H1 (cell line): ENCODE results near the gene GDF9. TPM values are rescaled to one million over a fixed set of nuclear protein-coding genes. Genes with fewer than 3 reads are reported as not detected.

Source experiments
- CHD2 ChIP-seq: IDR thresholded peaks from 2 replicates; pipeline ENCODE4 v1.6.1; 2012; ENCODE audit warnings: low read length, improper control_type of control experiment
- GABPA ChIP-seq: IDR thresholded peaks from 2 replicates; pipeline ENCODE4 v1.6.1; 2011; ENCODE audit warnings: mild to moderate bottlenecking, low read length, moderate library complexity, borderline replicate concordance; ENCODE audit not compliant: insufficient read depth
- KDM4A ChIP-seq: IDR thresholded peaks from one replicate; pipeline ENCODE4 v1.7.1; 2012; ENCODE audit warnings: low read depth, mild to moderate bottlenecking, moderate library complexity, low read length, inconsistent platforms; ENCODE audit not compliant: severe bottlenecking
- NRF1 ChIP-seq: IDR thresholded peaks from 2 replicates; pipeline ENCODE4 v1.6.1; 2011; ENCODE audit warnings: mild to moderate bottlenecking, low read depth, low read length, improper control_type of control experiment
- PHF8 ChIP-seq: fragments of 200-600 bp; sonication (generic); conservative IDR thresholded peaks from 2 replicates; pipeline ENCODE4 v1.7.1; 2012; ENCODE audit warnings: low read depth, mild to moderate bottlenecking, inconsistent platforms, low read length, moderate library complexity
- RBBP5 ChIP-seq: IDR thresholded peaks from 2 replicates; pipeline ENCODE4 v1.7.1; 2012; ENCODE audit warnings: low read depth, mild to moderate bottlenecking, inconsistent platforms, low read length, moderate library complexity, borderline replicate concordance
- SP1 ChIP-seq: IDR thresholded peaks from 2 replicates; pipeline ENCODE4 v1.6.1; 2011; ENCODE audit warnings: low read depth, low read length
- TBP ChIP-seq: IDR thresholded peaks from 2 replicates; pipeline ENCODE4 v1.6.1; 2011; ENCODE audit warnings: low read depth, low read length, improper control_type of control experiment
- TEAD4 ChIP-seq: IDR thresholded peaks from 2 replicates; pipeline ENCODE4 v1.6.1; 2012; ENCODE audit warnings: low read depth, low read length, inconsistent platforms, mixed read lengths
- polyA plus RNA-seq, 7 experiments: library from polyadenylated mRNA; depleted of rRNA in 3 of 7; stranded (reverse) in 5 of 7; unstranded in 2 of 7; fragments of >200 nt in 5 of 7; fragments of 200-250 nt in 2 of 7; gene quantifications; 1 replicate in 5 of 7; 2 replicates in 1 of 7; 4 replicates in 1 of 7; pipeline versions ENCODE4 v1.2.1 to v1.2.3, GENCODE V29; 2011 to 2013; ENCODE audit warnings: missing spikeins in 2 of 7, mixed read lengths in 2 of 7
- total RNA-seq: library from RNA; stranded (reverse); fragmentation: NEBNext Ultra II Directional; extraction: Animal tissue kit (Norgen Biotek cat#: 25700); gene quantifications from 2 replicates; pipeline ENCODE4 v1.2.1, GENCODE V29; 2021
- TF ChIP-seq, protein P1 (sequence below): fragments of 300-600 bp; sonication (generic); IDR thresholded peaks from 2 replicates; pipeline ENCODE4 v1.7.1; 2012; ENCODE audit warnings: low read length, moderate library complexity, mild to moderate bottlenecking, inconsistent platforms; ENCODE audit not compliant: insufficient replicate concordance

The GDF9 gene
- total and polyA plus RNA-seq, 2 of the 8 experiments (the other 6 are each of a cell fraction or from before 2014, with no cell fraction given): 0.14 TPM; not detected in 1

DNA sequence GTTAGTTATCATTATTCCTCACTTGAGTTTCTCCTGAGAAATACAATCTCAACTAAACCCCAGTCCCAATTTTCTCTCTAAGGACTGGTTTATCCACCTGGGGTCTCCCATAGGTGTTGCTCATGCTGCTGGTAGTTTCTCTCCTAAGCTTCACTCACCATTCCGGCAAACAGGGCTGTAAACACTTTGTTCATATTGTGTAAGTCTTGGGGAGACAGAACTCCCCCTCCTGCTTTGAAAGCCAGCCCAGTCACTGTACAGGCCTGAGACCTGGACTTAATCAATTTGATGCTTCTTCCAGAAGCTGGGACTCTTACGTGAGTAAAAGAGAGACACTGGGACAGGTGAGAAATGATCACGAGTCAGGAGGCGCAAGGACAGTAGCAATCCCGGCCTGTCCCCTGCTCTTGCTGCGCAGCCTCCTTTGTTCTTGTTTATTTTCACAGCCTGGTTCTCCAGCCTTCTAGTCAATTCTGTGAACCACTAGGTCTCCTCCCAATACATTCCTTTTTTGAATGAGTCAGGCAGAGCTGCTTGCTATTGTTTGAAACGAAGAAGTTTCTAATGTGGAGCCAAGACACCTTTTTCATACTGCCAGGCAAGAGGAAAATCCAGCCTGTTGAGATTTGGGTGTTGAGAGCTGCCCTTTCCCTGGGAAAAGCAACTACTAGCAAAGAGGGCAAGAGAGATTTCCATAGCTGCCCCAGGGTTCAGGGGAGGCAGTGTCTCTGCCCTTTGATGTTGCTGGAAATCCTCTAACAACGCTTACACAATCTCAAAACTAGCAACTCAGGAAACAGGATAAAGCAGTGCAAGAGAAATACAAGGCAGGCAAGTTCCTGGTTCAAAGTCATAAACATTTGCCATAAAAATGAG, 26.6 kb downstream of the GDF9 start (continued):
- TF ChIP-seq, protein P1, sequence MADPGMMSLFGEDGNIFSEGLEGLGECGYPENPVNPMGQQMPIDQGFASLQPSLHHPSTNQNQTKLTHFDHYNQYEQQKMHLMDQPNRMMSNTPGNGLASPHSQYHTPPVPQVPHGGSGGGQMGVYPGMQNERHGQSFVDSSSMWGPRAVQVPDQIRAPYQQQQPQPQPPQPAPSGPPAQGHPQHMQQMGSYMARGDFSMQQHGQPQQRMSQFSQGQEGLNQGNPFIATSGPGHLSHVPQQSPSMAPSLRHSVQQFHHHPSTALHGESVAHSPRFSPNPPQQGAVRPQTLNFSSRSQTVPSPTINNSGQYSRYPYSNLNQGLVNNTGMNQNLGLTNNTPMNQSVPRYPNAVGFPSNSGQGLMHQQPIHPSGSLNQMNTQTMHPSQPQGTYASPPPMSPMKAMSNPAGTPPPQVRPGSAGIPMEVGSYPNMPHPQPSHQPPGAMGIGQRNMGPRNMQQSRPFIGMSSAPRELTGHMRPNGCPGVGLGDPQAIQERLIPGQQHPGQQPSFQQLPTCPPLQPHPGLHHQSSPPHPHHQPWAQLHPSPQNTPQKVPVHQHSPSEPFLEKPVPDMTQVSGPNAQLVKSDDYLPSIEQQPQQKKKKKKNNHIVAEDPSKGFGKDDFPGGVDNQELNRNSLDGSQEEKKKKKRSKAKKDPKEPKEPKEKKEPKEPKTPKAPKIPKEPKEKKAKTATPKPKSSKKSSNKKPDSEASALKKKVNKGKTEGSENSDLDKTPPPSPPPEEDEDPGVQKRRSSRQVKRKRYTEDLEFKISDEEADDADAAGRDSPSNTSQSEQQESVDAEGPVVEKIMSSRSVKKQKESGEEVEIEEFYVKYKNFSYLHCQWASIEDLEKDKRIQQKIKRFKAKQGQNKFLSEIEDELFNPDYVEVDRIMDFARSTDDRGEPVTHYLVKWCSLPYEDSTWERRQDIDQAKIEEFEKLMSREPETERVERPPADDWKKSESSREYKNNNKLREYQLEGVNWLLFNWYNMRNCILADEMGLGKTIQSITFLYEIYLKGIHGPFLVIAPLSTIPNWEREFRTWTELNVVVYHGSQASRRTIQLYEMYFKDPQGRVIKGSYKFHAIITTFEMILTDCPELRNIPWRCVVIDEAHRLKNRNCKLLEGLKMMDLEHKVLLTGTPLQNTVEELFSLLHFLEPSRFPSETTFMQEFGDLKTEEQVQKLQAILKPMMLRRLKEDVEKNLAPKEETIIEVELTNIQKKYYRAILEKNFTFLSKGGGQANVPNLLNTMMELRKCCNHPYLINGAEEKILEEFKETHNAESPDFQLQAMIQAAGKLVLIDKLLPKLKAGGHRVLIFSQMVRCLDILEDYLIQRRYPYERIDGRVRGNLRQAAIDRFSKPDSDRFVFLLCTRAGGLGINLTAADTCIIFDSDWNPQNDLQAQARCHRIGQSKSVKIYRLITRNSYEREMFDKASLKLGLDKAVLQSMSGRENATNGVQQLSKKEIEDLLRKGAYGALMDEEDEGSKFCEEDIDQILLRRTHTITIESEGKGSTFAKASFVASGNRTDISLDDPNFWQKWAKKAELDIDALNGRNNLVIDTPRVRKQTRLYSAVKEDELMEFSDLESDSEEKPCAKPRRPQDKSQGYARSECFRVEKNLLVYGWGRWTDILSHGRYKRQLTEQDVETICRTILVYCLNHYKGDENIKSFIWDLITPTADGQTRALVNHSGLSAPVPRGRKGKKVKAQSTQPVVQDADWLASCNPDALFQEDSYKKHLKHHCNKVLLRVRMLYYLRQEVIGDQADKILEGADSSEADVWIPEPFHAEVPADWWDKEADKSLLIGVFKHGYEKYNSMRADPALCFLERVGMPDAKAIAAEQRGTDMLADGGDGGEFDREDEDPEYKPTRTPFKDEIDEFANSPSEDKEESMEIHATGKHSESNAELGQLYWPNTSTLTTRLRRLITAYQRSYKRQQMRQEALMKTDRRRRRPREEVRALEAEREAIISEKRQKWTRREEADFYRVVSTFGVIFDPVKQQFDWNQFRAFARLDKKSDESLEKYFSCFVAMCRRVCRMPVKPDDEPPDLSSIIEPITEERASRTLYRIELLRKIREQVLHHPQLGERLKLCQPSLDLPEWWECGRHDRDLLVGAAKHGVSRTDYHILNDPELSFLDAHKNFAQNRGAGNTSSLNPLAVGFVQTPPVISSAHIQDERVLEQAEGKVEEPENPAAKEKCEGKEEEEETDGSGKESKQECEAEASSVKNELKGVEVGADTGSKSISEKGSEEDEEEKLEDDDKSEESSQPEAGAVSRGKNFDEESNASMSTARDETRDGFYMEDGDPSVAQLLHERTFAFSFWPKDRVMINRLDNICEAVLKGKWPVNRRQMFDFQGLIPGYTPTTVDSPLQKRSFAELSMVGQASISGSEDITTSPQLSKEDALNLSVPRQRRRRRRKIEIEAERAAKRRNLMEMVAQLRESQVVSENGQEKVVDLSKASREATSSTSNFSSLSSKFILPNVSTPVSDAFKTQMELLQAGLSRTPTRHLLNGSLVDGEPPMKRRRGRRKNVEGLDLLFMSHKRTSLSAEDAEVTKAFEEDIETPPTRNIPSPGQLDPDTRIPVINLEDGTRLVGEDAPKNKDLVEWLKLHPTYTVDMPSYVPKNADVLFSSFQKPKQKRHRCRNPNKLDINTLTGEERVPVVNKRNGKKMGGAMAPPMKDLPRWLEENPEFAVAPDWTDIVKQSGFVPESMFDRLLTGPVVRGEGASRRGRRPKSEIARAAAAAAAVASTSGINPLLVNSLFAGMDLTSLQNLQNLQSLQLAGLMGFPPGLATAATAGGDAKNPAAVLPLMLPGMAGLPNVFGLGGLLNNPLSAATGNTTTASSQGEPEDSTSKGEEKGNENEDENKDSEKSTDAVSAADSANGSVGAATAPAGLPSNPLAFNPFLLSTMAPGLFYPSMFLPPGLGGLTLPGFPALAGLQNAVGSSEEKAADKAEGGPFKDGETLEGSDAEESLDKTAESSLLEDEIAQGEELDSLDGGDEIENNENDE: no peak
- TF ChIP-seq RBBP5: no peak
- no peak for TF ChIP-seq NRF1
- TF ChIP-seq CHD2: no peak
- TF ChIP-seq TBP: no peak
- no peak for TF ChIP-seq TEAD4
- no peak for TF ChIP-seq GABPA
- TF ChIP-seq SP1: no peak
- TF ChIP-seq PHF8: no peak
- TF ChIP-seq KDM4A: no peak
